Esophagus mucosa (tissue), 1 donor: ENCODE measurements around the gene MYZAP. TPM values are rescaled to one million over a fixed set of nuclear protein-coding genes. Genes with fewer than 3 reads are reported as not detected.

ENCODE experiments used
- ATAC-seq: fragments of 200-7000 bp; cut with Tn5 transposase; one replicate; pipeline ENCODE4 v1.9.1; 2020
- total RNA-seq: library from RNA; stranded (reverse); gene quantifications from one replicate; pipeline ENCODE4 v1.2.4, GENCODE V29; 2023
- donor health status: DM: yes; HTN: yes; CAD: no.

Gene MYZAP
- total RNA-seq, 1 donor from 2014 or later = 19.8 TPM

- no peak for ATAC-seq
These were observed 28.3 kb upstream of the MYZAP start for GRCh38 chr15:57563416-57563815.

DNA sequence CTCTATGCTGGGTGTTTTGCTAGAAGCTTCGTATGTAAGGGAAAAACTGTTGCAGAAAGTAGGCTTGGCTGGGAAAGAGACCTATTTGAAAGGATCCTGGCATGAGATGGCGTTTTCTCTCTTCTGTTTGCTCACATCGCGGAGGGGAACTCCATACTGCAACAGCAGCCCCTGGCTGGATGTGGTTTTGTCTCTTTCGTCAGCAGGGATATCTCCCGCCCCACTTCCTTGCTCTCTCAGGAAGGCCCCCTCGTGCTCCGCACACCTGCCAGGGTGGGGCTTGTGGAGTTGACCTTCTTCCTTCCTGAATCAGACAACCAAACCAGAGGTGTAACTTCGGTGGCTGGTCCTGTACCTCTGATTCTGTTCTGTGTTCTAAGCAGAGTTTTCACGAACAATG, 26.4 kb upstream of the MYZAP start:
- peak; percentile 27 for ATAC-seq

DNA sequence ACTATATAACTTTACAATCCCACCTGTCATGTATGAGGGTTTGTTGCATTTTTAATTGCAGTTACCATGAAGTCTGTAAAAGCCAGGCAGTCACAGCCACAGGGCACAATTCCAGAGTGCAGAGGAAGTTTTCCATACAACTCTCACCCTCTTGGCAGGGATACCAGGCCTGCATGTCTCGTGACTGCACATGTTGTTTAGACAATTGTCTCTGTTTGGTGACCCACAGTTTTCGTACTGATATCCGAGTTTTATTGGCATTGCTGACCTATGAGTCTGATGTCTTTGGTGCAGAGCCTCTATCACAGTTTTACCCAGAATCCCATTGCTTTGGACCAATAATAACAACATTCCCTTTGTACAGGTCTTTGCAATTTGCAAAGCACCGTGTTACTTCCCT, 24.9 kb upstream of the MYZAP start:
- no peak for ATAC-seq

DNA sequence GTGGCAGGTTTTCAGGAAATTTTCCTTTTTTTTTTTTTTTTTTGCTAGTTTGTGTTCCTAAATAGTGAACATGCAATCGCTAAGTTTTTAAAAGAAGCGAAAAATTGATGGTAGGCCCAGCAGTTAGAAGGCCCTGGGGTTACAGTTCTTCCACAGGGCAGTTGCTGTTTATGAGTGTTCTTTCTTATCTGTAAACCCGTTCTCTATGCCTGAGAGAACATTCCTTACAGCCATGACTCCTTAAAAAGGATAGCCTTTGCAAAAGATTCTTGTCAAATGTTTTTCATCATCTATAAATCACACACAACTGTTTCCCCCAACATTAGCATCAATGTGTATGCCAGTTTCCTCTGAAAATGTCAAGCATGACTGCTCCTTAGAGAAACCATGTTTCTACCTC, 23.8 kb upstream of the MYZAP start:
- no peak for ATAC-seq

GRCh38 chr15:57568299-57568698, 23.4 kb upstream of the MYZAP start:
- ATAC-seq = no peak

GRCh38 chr15:57570340-57570739, 21.4 kb upstream of the MYZAP start:
- no peak for ATAC-seq

DNA sequence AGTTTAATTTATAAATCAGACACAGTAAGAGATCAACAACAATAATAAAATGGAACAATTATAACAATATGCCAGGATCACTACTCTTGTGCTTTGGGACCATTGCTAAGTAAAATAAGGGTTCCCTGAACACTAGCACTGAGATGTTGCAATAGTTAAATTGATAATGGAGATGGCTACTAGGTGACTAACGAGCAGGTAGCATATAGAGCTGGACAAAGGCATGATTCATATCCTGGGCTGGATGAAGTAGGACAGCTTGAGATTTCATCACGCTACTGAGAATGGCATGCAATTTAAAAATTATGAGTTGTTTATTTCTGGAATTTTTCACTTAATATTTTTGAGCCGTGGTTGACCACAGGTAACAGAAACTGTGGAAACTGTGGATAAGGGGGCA, 20.7 kb upstream of the MYZAP start:
- ATAC-seq = peak; percentile 81

GRCh38 chr15:57571725-57572124, 20.0 kb upstream of the MYZAP start:
- no peak for ATAC-seq

DNA sequence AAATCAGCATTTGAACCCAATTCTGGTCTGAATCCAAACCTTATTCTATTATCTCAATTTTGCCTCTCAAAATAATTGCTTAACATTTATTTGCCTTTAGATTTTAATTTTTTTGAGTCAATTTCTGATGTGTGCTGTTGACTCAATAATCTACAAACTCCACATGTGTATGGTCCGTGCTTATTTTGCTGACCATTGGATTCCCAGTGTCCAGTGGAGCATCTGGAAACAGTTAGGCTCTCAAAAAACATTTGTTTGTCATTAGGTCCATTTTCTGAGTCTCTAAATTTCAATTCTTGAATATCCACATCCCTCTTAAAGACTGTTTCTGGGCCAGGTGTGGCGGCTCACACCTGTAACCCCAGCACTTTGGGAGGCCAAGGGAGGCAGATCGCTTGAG, 19.2 kb upstream of the MYZAP start:
- no peak for ATAC-seq

DNA sequence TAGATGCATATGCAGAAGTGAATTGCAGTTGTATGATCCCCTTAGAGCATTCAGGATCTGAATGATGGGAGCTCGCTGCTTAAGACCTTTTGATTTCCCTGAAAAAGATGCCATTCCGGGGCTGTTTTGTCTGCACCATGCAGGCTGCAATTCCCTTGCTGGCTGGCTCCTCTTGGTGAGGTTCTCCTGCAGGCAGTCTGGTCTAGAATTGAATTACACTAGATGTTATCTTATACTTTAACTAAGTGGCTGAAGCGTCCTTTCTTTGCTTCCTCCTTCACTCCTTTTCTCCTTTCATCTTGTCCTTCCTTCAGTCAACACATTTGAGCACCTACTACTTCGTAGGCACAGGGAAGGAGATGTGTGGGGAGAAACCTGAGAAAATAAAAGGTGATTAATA, 18.6 kb upstream of the MYZAP start:
- ATAC-seq = no peak

DNA sequence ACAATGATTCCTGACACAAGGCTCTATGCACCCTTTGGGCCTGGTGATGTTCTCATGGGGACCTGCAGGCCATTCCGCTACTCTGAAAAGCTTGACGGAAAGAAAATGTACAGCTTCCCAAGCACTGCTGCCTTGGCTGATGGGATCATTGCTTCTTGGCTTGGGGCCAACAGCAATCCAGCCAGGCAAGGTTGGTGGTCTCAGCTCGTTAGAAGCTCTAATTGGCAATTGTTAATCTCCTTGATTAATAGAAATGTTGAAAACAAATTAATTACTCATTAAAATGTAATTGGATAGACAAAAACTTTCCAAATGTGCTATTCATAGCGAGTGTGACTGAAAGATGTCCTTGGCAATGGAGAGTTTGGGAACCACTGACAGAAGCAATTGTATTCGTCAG, 16.3 kb upstream of the MYZAP start:
- ATAC-seq = no peak

DNA sequence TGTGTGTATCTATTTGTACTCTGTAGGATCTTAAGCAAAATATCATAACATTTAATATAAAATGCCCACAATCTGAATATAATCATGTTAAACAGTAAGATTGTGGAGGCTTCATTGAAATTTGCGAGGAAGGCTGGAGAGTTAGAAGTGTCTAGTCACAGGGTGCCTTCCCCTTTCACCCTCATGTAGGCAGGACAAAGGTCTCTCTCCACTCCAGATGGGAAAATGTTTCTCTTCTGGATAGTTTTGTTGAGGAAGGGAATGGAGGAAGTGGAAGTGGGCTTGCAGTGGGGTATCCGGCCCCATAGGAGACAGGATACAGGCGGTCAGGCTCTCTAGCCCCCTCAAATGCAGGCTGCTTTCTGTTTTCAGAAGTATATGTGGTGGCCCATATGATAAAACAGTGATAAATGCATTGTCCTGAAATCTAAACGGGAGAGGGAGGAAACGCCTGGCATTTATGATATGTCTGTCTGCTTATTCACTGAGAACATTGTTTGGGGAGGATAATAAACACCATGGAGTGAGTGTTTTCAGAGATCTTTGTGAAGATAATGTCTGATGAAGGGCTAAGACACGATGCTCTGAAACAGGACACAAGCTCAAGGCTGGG, 13.3 kb upstream of the MYZAP start:
- no peak for ATAC-seq

GRCh38 chr15:57580428-57580827, 11.3 kb upstream of the MYZAP start:
- ATAC-seq = no peak

DNA sequence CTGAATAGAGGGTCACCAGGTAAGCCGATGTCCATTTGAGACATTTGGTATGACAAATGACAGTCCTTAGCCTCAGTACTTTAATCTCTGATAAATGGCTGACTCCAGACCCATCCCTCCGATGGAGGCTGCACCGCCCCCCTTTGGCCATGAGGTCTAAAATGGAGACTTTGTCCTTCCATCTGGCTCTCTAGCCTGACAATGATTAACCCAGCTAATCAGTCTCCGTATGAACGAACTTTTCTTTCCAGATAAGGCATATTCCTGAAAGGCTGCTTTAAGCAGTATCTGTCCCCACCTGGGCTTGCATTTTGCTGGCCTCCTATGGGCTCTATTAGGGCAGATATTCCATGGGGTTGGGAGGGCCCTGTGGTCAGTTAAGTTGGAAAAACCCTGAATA, 10.8 kb upstream of the MYZAP start:
- ATAC-seq = no peak

GRCh38 chr15:57582090-57582489, 9.6 kb upstream of the MYZAP start:
- ATAC-seq = peak; percentile 74

GRCh38 chr15:57583282-57583681, 8.4 kb upstream of the MYZAP start:
- ATAC-seq = no peak

DNA sequence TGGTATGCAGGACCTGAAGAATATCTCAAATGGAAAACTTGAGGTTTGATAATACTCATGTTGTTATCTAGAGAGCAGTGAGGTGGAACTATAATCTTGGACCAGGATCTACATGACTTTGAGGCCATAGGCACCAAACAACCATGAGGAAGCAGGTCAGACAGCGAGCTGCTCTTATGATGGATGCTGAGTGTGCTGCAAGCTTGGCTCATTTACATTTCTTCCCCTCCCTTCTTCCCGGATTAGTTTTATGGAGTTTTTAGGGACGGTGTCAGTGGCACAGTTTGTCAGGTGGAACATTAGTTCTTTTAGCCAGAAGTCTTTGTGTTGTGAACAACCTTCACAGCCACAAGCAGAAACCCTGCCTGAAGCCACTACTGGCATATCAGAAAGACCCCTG, 8.0 kb upstream of the MYZAP start:
- ATAC-seq = no peak

GRCh38 chr15:57586661-57587424, 4.9 kb upstream of the MYZAP start:
- no peak for ATAC-seq

GRCh38 chr15:57589281-57589680, 2.4 kb upstream of the MYZAP start:
- ATAC-seq = no peak

- no peak for ATAC-seq
These were observed 1.9 kb upstream of the MYZAP start for GRCh38 chr15:57589754-57590153.

GRCh38 chr15:57591237-57591821, 375 bp upstream of the MYZAP start:
- ATAC-seq = peak; percentile 86

- no peak for ATAC-seq
These were observed 722 bp downstream of the MYZAP start for GRCh38 chr15:57592426-57592825.

GRCh38 chr15:57592836-57593420, 1.2 kb downstream of the MYZAP start:
- ATAC-seq = no peak

DNA sequence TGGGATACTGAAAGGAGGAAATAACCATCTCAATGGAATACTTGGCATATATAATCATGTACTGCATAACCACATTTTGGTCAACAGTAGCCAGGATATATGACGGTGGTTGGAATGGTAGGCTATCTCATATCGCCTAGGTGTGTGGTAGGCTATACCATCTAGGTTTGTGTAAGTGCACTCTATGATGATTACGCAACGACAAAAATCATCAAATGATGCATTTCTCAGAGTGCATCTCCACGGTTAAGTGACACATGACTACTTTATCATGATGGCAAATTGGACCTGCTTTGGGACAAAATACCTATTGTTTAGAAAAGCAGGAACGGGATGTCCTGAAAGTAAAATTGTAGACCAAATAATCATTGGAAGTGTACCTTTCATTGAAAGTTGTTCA, 2.8 kb downstream of the MYZAP start:
- no peak for ATAC-seq
